ENCODE measurements around the gene LTBP1. TPM values are rescaled to one million over a fixed set of nuclear protein-coding genes. Genes with fewer than 3 reads are reported as not detected.

Gene LTBP1
- total RNA-seq, 1 experiment from 2014 or later = 2.2 TPM

- H3K9me3 ChIP-seq (ENCODE audit: low read depth, low read length, poor library complexity, severe bottlenecking) = no peaks in the 10 kb centered on the region
- TF ChIP-seq CTCF (conservative IDR thresholded peaks at IDR 0.05; ENCODE audit: low read depth, low read length) (no peak), EZH2 (IDR thresholded peaks at IDR 0.05; ENCODE audit: borderline replicate concordance, low read depth, low read length, poor library complexity, severe bottlenecking) (no peak)
- no peak overlapping the region for H3K4me3 ChIP-seq (ENCODE audit: low read depth, low read length, poor library complexity, severe bottlenecking)
- H3K27me3 ChIP-seq (replicated peaks; ENCODE audit: insufficient read depth, low read depth, low read length, poor library complexity) = peaks cover 5% of the 10 kb centered on the region
- no peaks in the 10 kb centered on the region for H3K36me3 ChIP-seq (ENCODE audit: insufficient read depth, low read length, poor library complexity, severe bottlenecking)
- ChIA-PET POLR2A (ENCODE audit: low non-redundant PET) (interaction anchor here (0.6 kb wide), 1 partner anchor 112 kb away, joined by 4 read pairs; no protein-coding TSS in a partner anchor), CTCF (no interaction called here)
- no peaks in the 10 kb centered on the region for H3K4me1 ChIP-seq (ENCODE audit: insufficient read depth, low read length, poor library complexity, severe bottlenecking)
- intact Hi-C loops (cut with micrococcal nuclease; ENCODE audit: unreplicated experiment) = no loop called here
- H3K27ac ChIP-seq (ENCODE audit: low read depth, low read length, poor library complexity, severe bottlenecking) = no peak overlapping the region
- DNase-seq (ENCODE audit: low spot score) = no peak
- BruUV-seq (replicated peaks) = no TSS peak
These were observed 188.2 kb downstream of the LTBP1 start for GRCh38 chr2:33134791-33135560.

- peaks cover 5% of the 10 kb centered on the region for H3K27me3 ChIP-seq (replicated peaks; ENCODE audit: insufficient read depth, low read depth, low read length, poor library complexity)
- TF ChIP-seq CTCF (conservative IDR thresholded peaks at IDR 0.05; ENCODE audit: low read depth, low read length) (no peak), EZH2 (IDR thresholded peaks at IDR 0.05; ENCODE audit: borderline replicate concordance, low read depth, low read length, poor library complexity, severe bottlenecking) (no peak)
- H3K9me3 ChIP-seq (ENCODE audit: low read depth, low read length, poor library complexity, severe bottlenecking) = no peaks in the 10 kb centered on the region
- no peak overlapping the region for H3K27ac ChIP-seq (ENCODE audit: low read depth, low read length, poor library complexity, severe bottlenecking)
- DNase-seq (ENCODE audit: low spot score) = no peak
- no peak overlapping the region for H3K4me3 ChIP-seq (ENCODE audit: low read depth, low read length, poor library complexity, severe bottlenecking)
- ChIA-PET CTCF (no interaction called here), POLR2A (ENCODE audit: low non-redundant PET) (no interaction called here)
- intact Hi-C loops (cut with micrococcal nuclease; ENCODE audit: unreplicated experiment) = no loop called here
- no TSS peak for BruUV-seq (replicated peaks)
- no peaks in the 10 kb centered on the region for H3K36me3 ChIP-seq (ENCODE audit: insufficient read depth, low read length, poor library complexity, severe bottlenecking)
- H3K4me1 ChIP-seq (ENCODE audit: insufficient read depth, low read length, poor library complexity, severe bottlenecking) = no peaks in the 10 kb centered on the region
These were observed 188.9 kb downstream of the LTBP1 start for GRCh38 chr2:33135645-33136044.

- Histone ChIP-seq H3K9me3 (ENCODE audit: low read depth, low read length, poor library complexity, severe bottlenecking) (no peaks in the 10 kb centered on the region), H3K27me3 (replicated peaks; ENCODE audit: insufficient read depth, low read depth, low read length, poor library complexity) (peaks cover 5% of the 10 kb centered on the region), H3K4me3 (ENCODE audit: low read depth, low read length, poor library complexity, severe bottlenecking) (no peak overlapping the region), H3K27ac (ENCODE audit: low read depth, low read length, poor library complexity, severe bottlenecking) (no peak overlapping the region), H3K36me3 (ENCODE audit: insufficient read depth, low read length, poor library complexity, severe bottlenecking) (no peaks in the 10 kb centered on the region), H3K4me1 (ENCODE audit: insufficient read depth, low read length, poor library complexity, severe bottlenecking) (no peaks in the 10 kb centered on the region)
- intact Hi-C loops (cut with micrococcal nuclease; ENCODE audit: unreplicated experiment) = no loop called here
- no peak for DNase-seq (ENCODE audit: low spot score)
- ChIA-PET POLR2A (ENCODE audit: low non-redundant PET) (no interaction called here), CTCF (no interaction called here)
- TF ChIP-seq CTCF (conservative IDR thresholded peaks at IDR 0.05; ENCODE audit: low read depth, low read length) (no peak), EZH2 (IDR thresholded peaks at IDR 0.05; ENCODE audit: borderline replicate concordance, low read depth, low read length, poor library complexity, severe bottlenecking) (no peak)
- BruUV-seq (replicated peaks) = no TSS peak
These were observed 189.3 kb downstream of the LTBP1 start for GRCh38 chr2:33136056-33136455.
